Choroid plexus epithelial cell (primary cell): Measurements from ENCODE around the gene FBLN2.

Source experiments
- DNase-seq: peaks from one replicate; pipeline ENCODE4 v3.0.0-alpha.2; 2010; ENCODE audit warnings: low read depth
- H3K4me3 ChIP-seq: 2 replicates; pipeline ENCODE4 v1.5.1; 2011; ENCODE audit warnings: low read depth, mild to moderate bottlenecking, control low read depth, low read length, moderate library complexity
- TF ChIP-seq, protein P1 (sequence below): conservative IDR thresholded peaks from 2 replicates; pipeline ENCODE4 v1.5.1; 2011; ENCODE audit warnings: low read depth, mild to moderate bottlenecking, control low read depth, inconsistent platforms, low read length, moderate library complexity

FBLN2 gene

DNA sequence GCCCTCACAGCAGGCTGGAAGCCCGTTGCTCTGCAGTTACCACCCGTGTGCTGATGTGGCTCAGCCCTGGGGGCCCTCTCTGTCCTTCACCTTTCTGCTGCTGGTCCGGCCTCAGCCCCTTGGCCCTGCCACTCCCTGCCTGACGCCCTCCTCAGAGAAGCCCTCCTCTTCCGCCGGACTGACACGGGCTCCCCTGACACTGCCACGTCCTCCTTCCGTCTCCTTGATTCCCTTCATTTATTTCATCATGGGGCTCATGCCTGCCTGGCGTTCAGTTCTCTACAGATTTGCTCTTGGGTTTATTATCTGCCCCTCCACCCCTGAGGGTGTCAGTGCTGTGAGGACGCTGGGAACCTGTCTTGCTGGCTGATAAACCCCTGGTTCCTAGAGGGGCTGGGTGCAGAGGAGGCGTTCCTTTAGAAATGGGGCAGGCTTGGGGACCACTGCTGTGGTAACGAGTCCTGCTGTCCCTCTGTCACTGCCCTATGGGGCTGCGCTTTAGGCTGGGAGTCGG lies 19.6 kb downstream of the FBLN2 start:
- no peak for DNase-seq
- TF ChIP-seq, protein P1, sequence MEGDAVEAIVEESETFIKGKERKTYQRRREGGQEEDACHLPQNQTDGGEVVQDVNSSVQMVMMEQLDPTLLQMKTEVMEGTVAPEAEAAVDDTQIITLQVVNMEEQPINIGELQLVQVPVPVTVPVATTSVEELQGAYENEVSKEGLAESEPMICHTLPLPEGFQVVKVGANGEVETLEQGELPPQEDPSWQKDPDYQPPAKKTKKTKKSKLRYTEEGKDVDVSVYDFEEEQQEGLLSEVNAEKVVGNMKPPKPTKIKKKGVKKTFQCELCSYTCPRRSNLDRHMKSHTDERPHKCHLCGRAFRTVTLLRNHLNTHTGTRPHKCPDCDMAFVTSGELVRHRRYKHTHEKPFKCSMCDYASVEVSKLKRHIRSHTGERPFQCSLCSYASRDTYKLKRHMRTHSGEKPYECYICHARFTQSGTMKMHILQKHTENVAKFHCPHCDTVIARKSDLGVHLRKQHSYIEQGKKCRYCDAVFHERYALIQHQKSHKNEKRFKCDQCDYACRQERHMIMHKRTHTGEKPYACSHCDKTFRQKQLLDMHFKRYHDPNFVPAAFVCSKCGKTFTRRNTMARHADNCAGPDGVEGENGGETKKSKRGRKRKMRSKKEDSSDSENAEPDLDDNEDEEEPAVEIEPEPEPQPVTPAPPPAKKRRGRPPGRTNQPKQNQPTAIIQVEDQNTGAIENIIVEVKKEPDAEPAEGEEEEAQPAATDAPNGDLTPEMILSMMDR, result no peak
- no peak overlapping the region for H3K4me3 ChIP-seq

DNA sequence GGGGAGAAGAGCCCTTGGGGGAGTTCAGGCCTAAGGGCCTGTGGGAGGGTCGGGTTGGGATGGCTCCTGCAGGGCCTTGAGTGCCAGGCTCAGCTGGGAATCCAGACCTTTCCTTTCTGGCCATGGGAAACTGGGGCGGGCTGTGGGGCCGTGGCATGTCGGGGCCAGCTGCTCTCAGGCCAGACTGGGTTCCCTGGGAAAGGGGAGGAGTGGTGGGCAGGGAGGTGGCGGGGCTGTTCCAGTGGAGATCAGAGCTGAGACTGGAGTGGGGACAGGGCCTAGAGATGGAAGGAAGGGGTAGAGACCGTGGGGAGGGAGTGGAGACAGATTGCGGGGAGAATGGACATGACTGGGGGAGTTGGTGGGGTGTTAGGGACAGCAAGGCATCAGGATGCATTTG lies 20.3 kb downstream of the FBLN2 start:
- DNase-seq, result no peak
- no peak overlapping the region for H3K4me3 ChIP-seq
- TF ChIP-seq, protein P1, result no peak

- no peak overlapping the region for H3K4me3 ChIP-seq
- TF ChIP-seq, protein P1, result no peak
- no peak for DNase-seq
Measured at GRCh38 chr3:13569641-13570390, 20.9 kb downstream of the FBLN2 start.

- TF ChIP-seq, protein P1, result no peak
- no peak for DNase-seq
- H3K4me3 ChIP-seq, result no peak overlapping the region
Measured at GRCh38 chr3:13570391-13571194, 21.7 kb downstream of the FBLN2 start.

DNA sequence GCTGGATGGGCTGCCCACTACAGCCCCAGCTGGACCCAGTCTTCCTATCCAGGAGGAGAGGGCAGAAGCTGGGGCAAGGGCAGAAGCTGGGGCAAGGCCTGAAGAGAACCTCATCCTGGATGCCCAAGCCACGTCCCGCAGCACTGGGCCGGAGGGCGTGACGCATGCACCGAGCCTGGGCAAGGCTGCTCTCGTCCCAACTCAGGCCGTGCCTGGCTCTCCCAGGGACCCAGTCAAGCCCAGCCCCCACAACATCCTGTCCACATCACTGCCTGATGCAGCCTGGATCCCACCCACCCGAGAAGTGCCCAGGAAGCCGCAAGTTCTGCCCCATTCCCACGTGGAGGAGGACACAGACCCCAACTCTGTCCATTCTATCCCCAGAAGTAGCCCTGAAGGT lies 22.3 kb downstream of the FBLN2 start:
- no peak for DNase-seq
- no peak overlapping the region for H3K4me3 ChIP-seq
- TF ChIP-seq, protein P1, result no peak

DNA sequence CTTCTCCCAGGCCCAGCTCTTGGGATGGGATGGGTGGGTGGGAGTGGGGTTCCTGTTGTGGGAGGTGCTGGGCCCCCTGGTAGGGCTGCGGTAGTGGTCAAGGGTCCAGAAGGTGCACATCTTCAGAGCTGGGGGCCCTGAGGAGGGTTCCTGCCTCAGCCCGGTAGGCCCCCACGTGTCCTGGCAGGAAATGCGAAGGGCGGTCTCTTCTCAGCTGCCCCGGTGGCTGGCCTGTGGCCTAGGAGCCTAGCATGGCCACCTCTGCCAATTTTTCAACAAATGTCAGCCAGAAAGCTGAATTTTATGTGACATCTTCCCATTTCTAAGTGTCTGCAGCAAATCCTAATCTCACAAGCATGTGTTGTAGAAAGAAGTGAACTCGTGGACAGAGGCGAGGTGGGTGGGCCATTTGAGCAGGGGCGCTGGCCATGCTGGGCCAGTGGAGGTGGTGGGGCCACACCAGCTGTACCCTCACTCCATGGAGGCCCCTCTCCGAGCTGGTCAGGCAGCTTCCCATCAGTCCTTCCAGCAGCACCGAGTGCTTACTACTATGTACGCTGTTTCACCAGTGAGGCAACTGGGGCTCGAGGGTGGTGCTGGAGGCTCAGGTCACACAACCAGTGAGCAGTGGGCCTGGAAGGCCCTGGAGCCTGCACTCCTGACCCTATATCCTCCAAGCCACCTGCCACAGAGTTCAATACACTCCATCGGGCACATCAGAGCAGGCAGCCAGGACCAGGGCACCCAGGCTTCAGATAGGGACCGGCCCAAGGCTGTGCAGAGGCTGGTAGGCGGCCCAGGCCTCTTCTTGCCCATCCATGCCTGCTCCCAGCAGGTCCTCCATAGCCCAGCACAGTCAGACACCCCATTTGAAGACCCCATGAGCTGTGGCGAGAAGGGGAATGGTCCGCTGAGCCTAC lies 23.2 kb downstream of the FBLN2 start:
- TF ChIP-seq, protein P1, result no peak
- no peak overlapping the region for H3K4me3 ChIP-seq
- DNase-seq, result no peak
